ENCODE data around the gene CYP4B1. TPM values are rescaled to one million over a fixed set of nuclear protein-coding genes. Genes with fewer than 3 reads are reported as not detected.

The CYP4B1 gene
- not detected in 2 replicates for total RNA-seq

GRCh38 chr1:46798810-46799209 is at the start of gene CYP4B1:
Gene CYP4B1 (plus strand): TSS chr1:46799046. CDS start chr1:46799082, 36 bp downstream.

Other genes starting within 250 kb of the CYP4B1 start
- not detected in 2 replicates for gene KNCN, start 247.4 kb upstream of the CYP4B1 start, total RNA-seq
- gene MKNK1, start 194.8 kb upstream of the CYP4B1 start, total RNA-seq: 15.7 and 18.6 TPM in 2 replicates
- 10.4 and 11.4 TPM in 2 replicates for gene MOB3C, start 182.2 kb upstream of the CYP4B1 start, total RNA-seq
- gene ATPAF1, start 130.7 kb upstream of the CYP4B1 start, total RNA-seq: 44.5 and 47.9 TPM in 2 replicates
- gene TEX38, start 127.2 kb upstream of the CYP4B1 start, total RNA-seq: not detected in 2 replicates
- 30.3 and 42.4 TPM in 2 replicates for gene EFCAB14, start 79.9 kb upstream of the CYP4B1 start, total RNA-seq
- 0.13 TPM in 1 of 2 replicates, not detected in the other for gene CYP4A11, start 142.4 kb downstream of the CYP4B1 start, total RNA-seq
- gene CYP4X1, start 224.6 kb downstream of the CYP4B1 start, total RNA-seq: 7.4 and 11.6 TPM in 2 replicates

Data from aortic smooth muscle cell (primary cell).